ENCODE measurements around the gene NFIX. TPM values are rescaled to one million over a fixed set of nuclear protein-coding genes. Genes with fewer than 3 reads are reported as not detected.

The NFIX gene
- total and polyA plus RNA-seq, 9 of the 15 experiments (the other 6 are each of a cell fraction or from before 2014, with no cell fraction given) = 0.28 to 26.8 (median 5.4) TPM

GRCh38 chr19:13117772-13118423 lies 122.6 kb downstream of the NFIX start, which contains the start of gene NACC1 (continued):
- no peak for TF ChIP-seq ZNF518B (CRISPR knock-in tag; IDR thresholded peaks at IDR 0.05)
- TF ChIP-seq FOXK1 (CRISPR knock-in tag; IDR thresholded peaks at IDR 0.05; ENCODE audit: borderline replicate concordance) = no peak
- TF ChIP-seq ZNF318 (IDR thresholded peaks at IDR 0.05; ENCODE audit: borderline replicate concordance in 1 of 2, low read depth in 1 of 2) = no peak
- TF ChIP-seq TAF1 (IDR thresholded peaks at IDR 0.05; ENCODE audit: control insufficient read depth, extremely low read depth, insufficient read depth, low read length, severe bottlenecking) = peak; percentile 95
- TF ChIP-seq WHSC1 (IDR thresholded peaks at IDR 0.05; ENCODE audit: low read length) = no peak
- peak; percentile 60 to 70; a peak in 2 of 4 replicates for TF ChIP-seq NRF1 (conservative IDR thresholded peaks at IDR 0.05 in 1 of 2, IDR thresholded peaks at IDR 0.05 in 1 of 2)
- no peak for TF ChIP-seq SREBF1 (IDR thresholded peaks at IDR 0.05; ENCODE audit: borderline replicate concordance, low read depth, low read length)
- TF ChIP-seq E4F1 (CRISPR knock-in tag; IDR thresholded peaks at IDR 0.05; ENCODE audit: borderline replicate concordance) = no peak
- no peak for TF ChIP-seq MED1 (CRISPR knock-in tag; IDR thresholded peaks at IDR 0.05; ENCODE audit: borderline replicate concordance)
- no peak for TF ChIP-seq HNRNPUL1 (IDR thresholded peaks at IDR 0.05; ENCODE audit: low read length)
- no peak for TF ChIP-seq ZNF695 (CRISPR knock-in tag; IDR thresholded peaks at IDR 0.05)
